ENCODE measurements around the gene CPT1C.
A peak's percentile ranks its signal among the peaks of the same experiment; 100 is the strongest.

CPT1C gene

DNA sequence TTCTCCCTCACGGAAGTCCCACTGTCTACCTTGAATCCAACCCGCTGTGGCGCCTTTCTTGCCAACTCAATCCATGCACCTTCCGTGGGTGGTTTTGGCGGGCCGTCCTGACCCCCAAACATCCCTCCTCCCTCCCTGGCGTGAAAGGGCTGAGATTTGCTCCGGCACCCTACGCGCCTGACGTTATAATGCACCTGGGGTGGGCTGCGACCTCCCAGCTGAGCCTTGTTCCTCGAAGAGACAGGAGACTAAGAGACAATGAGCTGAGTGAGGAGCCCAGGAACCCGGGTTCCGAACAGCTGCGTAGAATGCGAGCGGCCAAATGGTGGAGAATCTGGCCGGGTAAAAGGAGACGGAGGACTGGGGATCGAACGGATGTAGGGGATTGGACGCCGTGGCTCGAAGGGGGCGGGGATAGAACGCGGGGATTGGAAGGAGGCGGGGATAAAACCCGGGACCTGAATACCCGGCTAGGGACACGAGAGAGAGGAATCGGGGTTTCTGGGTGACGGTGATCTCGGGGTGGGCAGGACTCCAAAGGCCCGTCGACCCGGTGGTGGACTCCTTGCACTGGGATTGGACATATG is at the start of gene CPT1C:
TSS of gene CPT1C (plus strand) at position 461 of the 587 bp plus-strand sequence. CDS start 1,137 bp downstream, outside the sequence.
- FAIRE-seq, result peak; percentile 80

DNA sequence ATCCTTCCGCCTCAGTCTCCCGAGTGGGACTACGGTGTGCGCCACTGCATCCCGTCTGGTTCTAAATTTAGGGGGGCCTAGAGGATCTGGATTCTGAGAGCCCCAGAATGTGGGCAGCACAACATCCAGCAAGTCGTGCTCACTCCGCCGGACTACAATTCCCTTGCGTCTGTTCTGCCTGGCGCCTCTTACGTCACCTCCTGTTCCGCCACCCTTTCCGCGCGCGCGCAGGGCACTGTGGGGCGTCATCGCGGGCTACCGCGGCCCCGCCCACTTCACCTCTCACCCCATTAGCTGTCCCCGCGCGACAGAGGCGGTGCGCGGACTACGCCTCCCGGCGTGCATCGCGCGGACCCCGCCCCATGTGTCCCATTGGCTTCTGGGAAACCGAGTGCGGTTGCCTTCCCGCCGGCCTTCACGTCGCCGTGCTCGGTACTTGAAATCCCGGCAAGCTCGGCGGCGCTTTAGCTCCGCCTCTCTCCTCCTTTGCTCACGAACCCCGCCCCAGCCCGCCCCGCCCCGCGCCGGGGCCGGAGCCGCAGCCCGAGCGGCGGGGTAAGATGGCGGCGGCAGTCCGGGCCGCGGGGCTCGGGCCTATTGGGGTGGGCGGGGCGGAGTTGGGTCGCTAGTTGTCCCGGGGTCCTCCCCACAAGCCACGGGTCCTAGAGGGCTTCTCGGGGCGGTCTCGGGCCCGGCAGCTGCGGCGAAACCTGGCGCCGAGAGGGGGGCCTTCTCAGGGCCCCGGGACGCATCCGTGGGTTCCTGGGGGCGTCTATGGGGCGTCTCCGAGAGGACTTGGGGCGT is 49.0 kb upstream of the CPT1C start, which contains the start of gene SCAF1:
TSS of gene SCAF1 (plus strand) at position 522 of the 804 bp plus-strand sequence. CDS start 2,818 bp downstream, outside the sequence.
- peak; percentile 87 for FAIRE-seq

DNA sequence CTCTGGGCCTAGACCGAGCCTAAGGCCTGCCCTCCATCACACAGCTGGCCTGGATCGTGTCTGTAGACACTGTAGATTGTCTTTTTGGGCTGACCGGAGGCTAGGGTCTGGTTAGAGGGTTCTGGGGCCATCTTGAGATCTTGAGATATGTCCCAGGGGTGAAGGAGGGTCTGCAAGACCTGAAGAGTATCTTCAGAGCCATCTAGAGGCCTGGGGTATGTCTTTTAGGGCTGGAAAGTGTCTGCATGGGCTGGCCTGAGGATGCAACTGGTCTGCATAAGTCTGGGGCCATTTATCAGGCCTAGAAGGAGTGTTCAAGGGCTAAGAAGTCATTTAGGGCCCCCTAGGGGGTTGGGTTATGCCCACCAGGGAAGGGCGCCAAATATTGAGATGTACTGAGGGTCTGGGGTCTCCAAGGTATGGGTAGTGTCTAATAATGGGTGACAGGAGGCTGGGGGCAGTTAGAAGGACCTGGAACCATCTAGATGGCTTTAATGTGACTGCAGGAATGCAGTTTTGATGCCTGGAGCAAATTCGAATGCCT is 48.4 kb upstream of the CPT1C start:
- no peak for FAIRE-seq

DNA sequence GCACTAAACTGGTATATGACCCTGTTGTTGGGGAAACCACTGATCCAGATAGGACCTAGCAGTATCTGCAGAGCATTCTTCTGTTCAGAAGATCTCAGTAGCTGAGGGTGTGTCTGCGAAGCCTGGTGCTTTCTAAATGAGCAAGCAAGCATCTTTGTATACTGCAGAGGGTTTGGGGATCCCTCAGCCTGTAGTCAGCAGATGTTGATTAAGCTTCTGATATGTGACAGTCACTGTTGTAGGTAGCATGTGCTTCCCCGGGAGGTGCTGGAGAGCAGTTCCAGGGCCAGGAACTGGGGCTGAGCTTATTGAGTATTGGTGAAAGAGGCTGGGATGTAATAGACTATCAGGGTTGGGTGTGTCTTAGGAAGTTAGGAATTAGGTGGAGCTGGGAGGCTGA is 47.5 kb upstream of the CPT1C start:
- FAIRE-seq, result no peak

DNA sequence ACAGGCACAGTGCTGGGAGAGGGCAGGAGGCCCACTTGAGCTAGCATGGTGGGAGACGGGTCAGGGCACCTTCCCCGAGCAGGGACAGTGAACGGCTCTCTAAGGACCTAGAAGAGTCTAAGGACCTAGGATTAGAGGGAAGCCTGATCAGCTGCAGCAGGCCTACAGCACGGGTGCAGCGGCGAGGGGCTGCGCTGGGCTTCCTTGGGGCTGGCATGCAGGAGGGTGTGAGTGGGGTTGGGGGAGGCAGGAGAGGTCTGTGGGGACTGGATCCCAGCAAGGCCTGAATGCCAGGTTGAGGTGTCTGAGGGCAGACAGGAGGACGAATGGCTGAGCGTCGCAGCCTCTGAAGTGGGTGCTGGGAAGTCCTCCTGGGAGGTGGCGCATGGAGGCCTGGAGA is 45.3 kb upstream of the CPT1C start:
- no peak for FAIRE-seq

DNA sequence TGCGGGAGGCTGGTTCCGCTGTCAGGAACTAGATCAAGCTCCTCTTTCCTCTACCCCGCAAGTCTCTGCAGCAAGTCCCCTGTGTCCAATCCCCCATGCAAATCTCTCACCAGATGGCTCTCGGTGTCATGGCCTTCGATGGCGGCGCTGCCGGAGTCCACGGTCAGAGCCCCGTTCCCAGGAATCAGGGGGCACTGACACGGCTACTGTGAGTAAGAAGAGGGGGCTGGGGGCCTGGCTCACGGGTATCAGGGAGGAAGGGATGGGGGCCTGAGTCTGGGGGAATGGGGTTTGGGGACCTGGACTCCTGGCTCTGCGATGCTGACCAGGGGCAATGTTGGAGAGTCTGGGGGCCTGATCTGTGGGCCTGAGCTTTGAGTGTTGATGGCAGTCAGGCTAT is 44.9 kb upstream of the CPT1C start:
- no peak for FAIRE-seq

DNA sequence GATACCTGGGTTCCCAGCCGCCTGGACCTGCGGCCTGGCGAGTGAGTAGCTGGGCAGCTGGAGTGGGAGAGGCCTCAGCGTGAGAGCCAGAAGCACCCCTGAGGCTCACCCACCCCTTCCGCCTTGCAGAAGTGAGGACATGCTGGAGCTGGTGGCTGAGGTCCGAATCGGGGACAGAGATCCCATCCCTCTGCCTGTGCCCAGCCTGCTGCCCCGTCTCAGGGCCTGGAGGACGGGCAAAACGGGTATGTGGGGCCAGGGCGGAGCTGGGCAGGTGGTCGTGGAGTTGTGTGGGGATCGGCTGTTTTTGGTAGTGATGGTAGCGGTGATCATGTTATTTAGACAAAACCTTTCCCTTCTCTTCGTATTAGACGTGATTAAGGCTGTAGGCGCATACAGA is 44.3 kb upstream of the CPT1C start:
- no peak for FAIRE-seq

DNA sequence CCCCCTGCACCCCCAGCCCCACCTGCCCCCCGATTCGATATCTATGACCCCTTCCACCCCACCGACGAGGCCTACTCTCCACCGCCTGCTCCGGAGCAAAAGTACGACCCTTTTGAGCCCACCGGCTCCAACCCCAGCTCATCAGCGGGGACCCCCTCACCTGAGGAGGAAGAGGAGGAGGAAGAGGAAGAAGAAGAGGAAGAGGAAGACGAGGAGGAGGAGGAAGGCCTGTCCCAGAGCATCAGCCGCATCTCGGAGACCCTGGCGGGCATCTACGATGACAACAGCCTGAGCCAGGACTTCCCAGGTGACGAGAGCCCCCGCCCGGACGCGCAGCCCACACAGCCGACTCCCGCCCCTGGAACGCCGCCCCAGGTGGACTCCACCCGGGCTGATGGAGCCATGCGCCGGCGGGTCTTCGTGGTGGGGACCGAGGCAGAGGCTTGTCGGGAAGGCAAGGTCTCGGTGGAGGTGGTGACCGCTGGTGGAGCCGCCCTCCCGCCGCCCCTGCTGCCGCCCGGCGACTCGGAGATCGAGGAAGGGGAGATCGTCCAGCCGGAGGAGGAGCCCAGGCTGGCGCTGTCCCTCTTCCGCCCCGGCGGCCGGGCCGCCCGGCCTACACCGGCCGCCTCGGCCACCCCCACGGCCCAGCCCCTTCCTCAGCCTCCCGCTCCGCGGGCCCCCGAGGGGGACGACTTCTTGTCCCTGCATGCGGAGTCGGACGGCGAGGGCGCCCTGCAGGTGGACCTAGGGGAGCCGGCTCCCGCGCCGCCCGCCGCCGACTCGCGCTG is 39.7 kb upstream of the CPT1C start:
- FAIRE-seq, result no peak

DNA sequence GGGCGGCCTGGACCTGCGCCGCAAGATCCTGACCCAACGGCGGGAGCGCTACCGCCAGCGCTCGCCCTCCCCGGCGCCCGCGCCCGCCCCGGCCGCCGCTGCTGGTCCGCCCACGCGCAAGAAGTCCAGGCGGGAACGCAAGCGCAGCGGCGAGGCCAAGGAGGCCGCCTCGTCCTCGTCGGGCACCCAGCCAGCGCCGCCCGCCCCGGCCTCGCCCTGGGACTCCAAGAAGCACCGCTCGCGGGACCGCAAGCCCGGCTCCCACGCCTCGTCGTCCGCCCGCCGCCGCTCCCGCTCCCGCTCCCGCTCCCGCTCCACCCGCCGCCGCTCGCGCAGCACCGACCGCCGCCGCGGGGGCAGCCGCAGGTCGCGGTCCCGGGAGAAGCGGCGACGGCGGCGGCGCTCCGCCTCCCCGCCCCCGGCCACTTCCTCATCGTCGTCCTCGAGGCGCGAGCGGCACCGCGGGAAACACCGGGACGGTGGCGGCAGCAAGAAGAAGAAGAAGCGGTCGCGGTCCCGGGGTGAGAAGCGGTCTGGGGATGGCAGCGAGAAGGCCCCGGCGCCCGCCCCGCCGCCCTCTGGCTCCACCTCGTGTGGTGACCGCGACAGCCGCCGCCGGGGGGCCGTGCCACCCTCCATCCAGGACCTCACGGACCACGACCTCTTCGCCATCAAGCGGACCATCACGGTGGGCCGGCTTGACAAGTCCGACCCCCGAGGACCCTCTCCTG is 38.9 kb upstream of the CPT1C start:
- FAIRE-seq, result no peak

DNA sequence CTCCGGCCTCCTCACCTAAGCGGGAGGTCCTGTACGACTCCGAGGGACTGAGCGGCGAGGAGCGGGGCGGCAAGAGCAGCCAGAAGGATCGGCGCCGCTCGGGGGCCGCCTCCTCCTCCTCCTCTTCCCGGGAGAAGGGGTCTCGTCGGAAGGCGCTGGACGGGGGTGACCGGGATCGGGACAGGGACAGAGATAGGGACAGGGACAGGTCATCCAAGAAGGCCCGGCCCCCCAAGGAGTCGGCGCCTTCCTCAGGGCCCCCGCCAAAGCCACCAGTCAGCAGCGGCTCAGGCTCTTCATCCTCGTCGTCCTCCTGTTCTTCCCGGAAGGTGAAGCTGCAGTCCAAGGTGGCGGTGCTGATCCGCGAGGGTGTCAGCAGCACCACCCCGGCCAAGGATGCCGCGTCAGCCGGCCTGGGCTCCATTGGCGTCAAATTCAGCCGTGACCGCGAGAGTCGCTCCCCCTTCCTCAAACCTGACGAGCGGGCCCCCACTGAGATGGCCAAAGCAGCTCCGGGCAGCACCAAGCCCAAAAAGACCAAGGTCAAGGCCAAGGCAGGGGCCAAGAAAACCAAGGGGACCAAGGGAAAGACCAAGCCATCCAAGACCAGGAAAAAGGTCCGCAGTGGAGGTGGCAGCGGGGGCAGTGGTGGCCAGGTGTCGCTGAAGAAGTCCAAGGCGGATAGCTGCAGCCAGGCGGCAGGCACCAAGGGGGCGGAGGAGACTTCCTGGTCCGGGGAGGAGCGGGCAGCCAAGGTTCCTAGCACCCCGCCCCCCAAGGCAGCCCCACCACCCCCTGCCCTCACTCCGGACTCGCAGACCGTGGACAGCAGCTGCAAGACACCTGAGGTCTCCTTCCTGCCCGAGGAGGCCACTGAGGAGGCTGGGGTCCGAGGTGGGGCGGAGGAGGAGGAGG is 38.1 kb upstream of the CPT1C start:
- no peak for FAIRE-seq

DNA sequence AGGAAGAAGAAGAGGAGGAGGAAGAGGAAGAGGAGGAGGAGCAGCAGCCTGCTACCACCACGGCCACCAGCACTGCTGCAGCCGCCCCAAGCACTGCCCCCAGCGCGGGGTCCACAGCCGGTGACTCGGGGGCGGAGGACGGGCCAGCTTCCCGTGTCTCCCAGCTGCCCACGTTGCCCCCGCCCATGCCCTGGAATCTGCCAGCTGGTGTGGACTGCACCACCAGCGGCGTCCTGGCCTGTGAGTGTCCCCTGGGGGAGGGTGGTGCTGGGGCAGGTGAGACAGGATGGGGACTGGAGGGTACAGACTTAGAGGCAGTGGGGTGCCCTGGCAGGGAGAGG is 37.5 kb upstream of the CPT1C start:
- FAIRE-seq, result no peak

DNA sequence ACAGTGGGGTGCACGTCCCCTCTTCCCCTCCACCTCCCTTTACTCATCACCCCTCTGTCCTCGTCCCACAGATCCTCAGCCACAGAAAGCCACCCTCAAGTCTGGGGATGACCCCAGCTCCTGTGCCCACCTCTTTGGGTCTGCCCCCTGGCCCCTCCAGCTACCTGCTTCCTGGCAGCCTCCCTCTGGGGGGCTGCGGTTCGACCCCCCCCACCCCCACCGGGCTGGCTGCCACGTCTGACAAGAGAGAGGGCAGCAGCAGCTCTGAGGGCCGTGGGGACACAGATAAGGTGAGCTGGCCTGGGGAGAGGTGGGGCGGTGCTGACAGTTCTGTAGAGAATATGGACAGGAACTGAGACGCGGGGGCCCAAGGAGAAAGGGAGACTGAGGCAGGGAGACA is 36.3 kb upstream of the CPT1C start:
- FAIRE-seq, result no peak

DNA sequence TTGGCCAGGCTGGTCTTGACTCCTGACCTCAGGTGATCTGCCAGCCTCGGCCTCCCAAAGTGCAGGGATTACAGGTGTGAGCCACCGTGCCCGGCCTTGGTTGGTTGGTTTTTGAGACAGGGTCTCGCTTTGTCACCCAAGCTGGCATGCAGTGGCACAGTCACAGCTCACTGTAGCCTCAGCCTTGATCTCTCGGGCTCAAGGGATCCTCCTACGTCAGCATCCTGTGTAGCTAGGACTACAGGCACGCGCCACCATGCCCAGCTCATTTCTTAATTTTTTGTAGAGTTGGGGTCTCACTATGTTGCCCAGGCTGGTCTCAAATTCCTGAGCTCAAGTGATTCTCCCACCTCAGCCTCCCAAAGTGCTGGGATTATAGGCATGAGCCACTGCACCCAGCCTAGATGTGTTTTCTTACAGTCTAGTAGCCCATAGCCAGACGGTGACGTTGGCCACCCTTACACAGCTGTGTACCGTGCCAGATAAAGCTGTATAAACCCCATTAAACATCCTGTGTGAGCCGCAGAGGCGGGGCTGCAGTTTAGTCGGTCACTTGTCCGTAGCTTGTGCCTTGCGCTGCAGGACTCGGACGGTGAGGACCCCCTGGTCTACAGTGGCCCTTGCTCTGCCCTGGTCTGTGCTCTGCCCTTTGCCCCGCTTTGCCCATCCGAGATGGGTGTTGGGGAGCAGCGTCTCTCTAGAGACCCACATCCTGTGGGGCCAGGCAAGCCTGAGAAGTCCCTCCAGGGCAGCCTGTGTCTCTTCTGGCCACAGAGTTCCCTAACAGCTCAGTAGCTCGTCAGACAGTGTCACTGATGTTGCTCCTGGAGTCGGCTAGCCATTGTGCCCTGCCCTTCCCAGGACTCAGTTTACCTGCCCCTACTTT is 35.1 kb upstream of the CPT1C start:
- no peak for FAIRE-seq

DNA sequence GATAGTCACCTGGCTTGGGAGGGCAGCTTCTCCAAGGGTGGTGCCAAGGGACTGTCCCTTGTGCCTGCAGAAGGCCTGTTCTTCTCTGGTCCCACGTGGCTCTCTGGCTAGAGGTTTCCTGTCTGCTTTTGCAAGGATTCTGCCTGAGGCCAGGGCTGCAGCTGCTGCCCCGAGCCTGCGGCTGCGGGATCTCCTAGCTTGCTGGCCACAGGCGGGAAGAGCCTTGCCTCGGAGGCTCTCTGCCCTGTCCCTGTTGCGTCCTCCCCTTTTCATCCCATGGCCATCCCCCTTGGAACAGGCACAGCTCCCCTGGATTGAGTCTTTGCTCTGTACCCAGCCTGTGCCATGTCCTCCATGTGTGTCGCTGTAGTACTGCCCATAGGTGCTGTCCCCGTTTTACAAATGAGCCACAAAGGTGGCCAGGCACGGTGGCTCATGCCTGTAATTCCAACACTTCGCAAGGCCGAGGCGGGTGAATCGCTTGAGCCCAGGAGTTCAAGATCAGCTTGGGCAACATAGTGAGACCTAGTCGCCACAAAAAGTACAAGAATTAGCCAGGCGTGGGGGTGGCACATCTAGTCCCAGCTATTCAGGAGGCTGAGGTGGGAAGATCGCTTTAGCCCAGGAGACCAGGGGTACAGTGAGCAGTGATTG is 34.3 kb upstream of the CPT1C start:
- no peak for FAIRE-seq

DNA sequence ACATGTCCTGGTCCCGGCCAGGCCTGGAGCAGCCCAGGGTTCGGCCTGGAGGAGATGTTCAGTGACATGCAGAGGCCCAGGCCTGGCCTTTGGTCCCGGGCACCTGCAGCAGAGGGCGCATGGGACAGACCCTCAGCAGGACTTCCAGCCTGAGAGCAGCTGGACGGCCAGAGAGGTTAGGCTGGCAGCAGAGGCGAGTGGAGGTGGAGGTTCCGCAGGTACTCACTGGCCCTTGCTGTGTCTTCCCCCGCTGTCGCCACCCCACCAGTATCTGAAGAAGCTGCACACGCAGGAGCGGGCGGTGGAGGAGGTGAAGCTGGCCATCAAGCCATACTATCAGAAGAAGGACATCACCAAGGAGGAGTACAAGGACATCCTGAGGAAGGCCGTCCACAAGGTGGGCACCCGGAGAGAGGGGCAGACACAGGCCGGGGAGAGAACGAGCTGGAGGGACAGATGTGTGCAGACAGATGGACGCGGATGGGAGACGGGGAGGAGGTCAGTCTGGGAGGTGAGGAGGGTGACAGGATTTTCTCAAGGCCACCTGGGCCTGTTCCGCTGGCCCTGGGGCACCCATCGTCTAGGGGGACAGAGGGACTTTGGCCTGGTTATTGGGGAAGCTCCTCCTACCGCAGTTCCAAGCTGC is 33.3 kb upstream of the CPT1C start:
- no peak for FAIRE-seq

DNA sequence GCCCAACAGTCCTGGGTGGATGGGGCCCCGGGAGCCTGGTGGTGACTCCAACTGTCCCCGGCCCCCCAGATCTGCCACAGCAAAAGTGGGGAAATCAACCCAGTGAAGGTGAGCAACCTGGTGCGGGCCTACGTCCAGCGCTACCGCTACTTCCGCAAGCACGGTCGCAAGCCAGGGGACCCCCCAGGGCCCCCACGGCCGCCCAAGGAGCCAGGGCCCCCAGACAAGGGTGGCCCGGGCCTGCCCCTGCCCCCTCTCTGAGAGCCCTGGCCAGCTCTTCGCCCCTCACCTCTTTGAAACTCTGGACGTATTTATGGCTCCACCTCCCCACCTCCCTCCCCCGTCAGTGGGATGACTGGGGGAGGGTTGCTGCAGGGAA is 32.8 kb upstream of the CPT1C start:
- FAIRE-seq, result no peak

DNA sequence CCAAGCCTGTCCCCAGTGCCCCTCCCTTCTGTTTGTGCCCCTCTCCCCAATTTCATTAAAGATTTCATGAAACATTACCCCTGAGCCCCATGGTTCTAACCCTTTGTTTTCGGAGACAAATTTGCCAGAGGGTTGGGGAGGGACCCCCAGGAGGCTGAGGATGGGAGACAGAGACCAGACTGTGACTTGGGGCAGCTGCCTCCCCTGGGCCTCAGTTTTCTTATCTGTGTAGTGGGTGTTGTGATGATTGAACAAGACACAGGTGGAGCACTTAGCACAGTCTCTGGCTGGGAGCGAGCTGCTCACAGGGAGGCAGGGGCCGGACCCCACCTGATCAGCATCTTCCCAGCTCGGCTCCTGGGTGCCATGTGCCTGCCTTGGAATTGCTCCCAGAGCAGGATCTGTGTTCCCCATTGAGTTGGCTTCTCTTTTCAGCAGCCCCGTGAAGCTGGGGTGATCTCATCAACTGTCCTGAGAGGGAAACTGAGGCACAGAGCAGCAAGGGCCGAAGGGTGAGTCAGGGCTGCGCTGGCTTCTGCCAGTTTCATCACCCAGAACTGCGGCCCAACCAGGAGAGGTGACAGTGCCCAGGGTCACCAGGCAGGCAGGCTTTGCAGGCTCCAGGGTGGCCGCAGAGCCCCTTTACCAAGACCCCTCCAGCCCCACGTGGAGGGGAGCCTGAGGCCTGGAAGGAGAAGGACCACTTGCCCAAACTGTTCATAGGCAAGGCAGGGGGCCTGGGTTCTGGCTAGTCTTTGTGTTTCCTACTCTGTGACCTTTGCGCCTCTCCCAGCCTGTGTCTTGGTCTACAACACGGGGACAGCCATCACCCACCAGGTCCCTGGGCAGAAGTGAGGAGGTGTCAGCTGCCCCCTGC is 32.1 kb upstream of the CPT1C start:
- FAIRE-seq, result no peak

DNA sequence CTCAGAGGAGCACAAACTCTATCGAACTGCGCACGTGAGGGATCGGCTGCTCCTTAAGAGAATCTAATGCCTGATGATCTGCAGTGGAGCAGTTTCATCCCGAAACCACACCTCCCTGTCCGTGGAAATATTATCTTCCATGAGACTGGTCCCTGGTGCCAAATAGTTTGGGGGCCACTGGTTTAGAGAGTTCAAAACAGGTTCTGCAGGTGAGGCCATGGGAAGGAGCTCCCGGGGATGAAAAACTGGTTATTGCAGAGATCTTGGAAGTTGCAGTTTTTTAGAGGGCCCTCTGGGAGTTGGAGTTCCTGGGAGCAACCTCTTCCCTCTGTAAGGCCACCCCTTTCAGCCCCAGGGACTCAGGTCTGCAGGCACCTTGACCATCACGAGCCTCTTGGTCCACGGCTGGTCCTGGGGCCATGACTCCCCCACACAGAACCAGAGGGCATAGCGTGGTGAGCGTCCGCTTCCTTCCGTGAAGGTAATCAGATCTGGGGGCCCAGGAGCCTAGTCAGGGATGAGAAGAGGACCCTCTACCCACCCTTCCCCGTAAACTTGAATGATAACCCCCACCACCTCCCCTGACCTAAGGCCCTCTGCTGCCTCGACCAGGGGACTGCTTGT is 30.5 kb upstream of the CPT1C start:
- no peak for FAIRE-seq
